GM12878 (cell line): ENCODE results near the gene RNU6-9. TPM values are rescaled to one million over a fixed set of nuclear protein-coding genes. Genes with fewer than 3 reads are reported as not detected.

Experiments
- ATF2 ChIP-seq: IDR thresholded peaks from 2 replicates; pipeline ENCODE4 v1.6.1; 2012; ENCODE audit warnings: low read length, inconsistent platforms
- BHLHE40 ChIP-seq, 2 experiments: fragments of 450-650 bp in 1 of 2; IDR thresholded peaks; 2 replicates each; pipeline ENCODE4 v1.6.1; 2011 to 2017; ENCODE audit warnings: low read depth in 2 of 2, borderline replicate concordance in 1 of 2, improper control_type of control experiment in 1 of 2, low read length in 1 of 2, mild to moderate bottlenecking in 1 of 2
- BMI1 ChIP-seq: fragments of 450-650 bp; IDR thresholded peaks from 2 replicates; pipeline ENCODE4 v1.6.1; 2016; ENCODE audit warnings: mild to moderate bottlenecking, moderate library complexity, borderline replicate concordance
- BRCA1 ChIP-seq: IDR thresholded peaks from 2 replicates; pipeline ENCODE4 v1.6.1; 2011; ENCODE audit warnings: low read depth, low read length, improper control_type of control experiment
- CEBPZ ChIP-seq: fragments of 150-350 bp; IDR thresholded peaks from 2 replicates; pipeline ENCODE4 v1.6.1; 2016; ENCODE audit warnings: low read depth, low read length
- GABPA ChIP-seq: IDR thresholded peaks from 2 replicates; pipeline ENCODE4 v1.6.1; 2014; ENCODE audit warnings: antibody characterized with exemption, low read depth, mild to moderate bottlenecking, inconsistent platforms
- JUND ChIP-seq: IDR thresholded peaks from 2 replicates; pipeline ENCODE4 v1.6.1; 2012; ENCODE audit warnings: low read depth, mild to moderate bottlenecking, low read length, improper control_type of control experiment, moderate library complexity
- MYC ChIP-seq: IDR thresholded peaks from 2 replicates; pipeline ENCODE4 v1.6.1; 2011; ENCODE audit warnings: mild to moderate bottlenecking, low read length, moderate library complexity, inconsistent platforms; ENCODE audit not compliant: insufficient read depth, insufficient replicate concordance, insufficient read length, severe bottlenecking
- PAX8 ChIP-seq: fragments of 450-650 bp; IDR thresholded peaks from 2 replicates; pipeline ENCODE4 v1.6.1; 2017; ENCODE audit warnings: mild to moderate bottlenecking, moderate library complexity
- PKNOX1 ChIP-seq: fragments of 450-650 bp; IDR thresholded peaks from 2 replicates; pipeline ENCODE4 v1.6.1; 2016; ENCODE audit warnings: mild to moderate bottlenecking
- PML ChIP-seq: IDR thresholded peaks from 2 replicates; pipeline ENCODE4 v1.6.1; 2012; ENCODE audit warnings: low read length, inconsistent platforms
- POLR2A ChIP-seq: IDR thresholded peaks from 2 replicates; pipeline ENCODE4 v1.6.1; 2011; ENCODE audit warnings: low read depth, mild to moderate bottlenecking, low read length
- POLR2AphosphoS5 ChIP-seq: IDR thresholded peaks from 2 replicates; pipeline ENCODE4 v1.6.1; 2011; ENCODE audit warnings: mild to moderate bottlenecking, low read length, inconsistent platforms
- RAD21 ChIP-seq: IDR thresholded peaks from 2 replicates; pipeline ENCODE4 v1.6.1; 2011; ENCODE audit warnings: mild to moderate bottlenecking, low read depth, low read length, moderate library complexity; ENCODE audit not compliant: insufficient read depth
- RB1 ChIP-seq: fragments of 450-650 bp; formaldehyde crosslinking; IDR thresholded peaks from 2 replicates; pipeline ENCODE4 v1.6.1; 2017; ENCODE audit warnings: mild to moderate bottlenecking, borderline replicate concordance
- RFX5 ChIP-seq: IDR thresholded peaks from 2 replicates; pipeline ENCODE4 v1.6.1; 2011; ENCODE audit warnings: low read depth, low read length, improper control_type of control experiment
- SMARCA5 ChIP-seq: fragments of 450-650 bp; IDR thresholded peaks from 2 replicates; pipeline ENCODE4 v1.6.1; 2017; ENCODE audit warnings: mild to moderate bottlenecking
- SREBF2 ChIP-seq: IDR thresholded peaks from 2 replicates; pipeline ENCODE4 v1.6.1; 2012; ENCODE audit warnings: mild to moderate bottlenecking, low read length
- ZBTB40 ChIP-seq: fragments of 450-650 bp; IDR thresholded peaks from 2 replicates; pipeline ENCODE4 v1.6.1; 2016; ENCODE audit warnings: mild to moderate bottlenecking, moderate library complexity, borderline replicate concordance
- ZNF217 ChIP-seq: fragments of 450-650 bp; IDR thresholded peaks from 2 replicates; pipeline ENCODE4 v1.6.1; 2017; ENCODE audit warnings: antibody characterized with exemption, mild to moderate bottlenecking
- ZNF24 ChIP-seq: fragments of 450-650 bp; IDR thresholded peaks from 2 replicates; pipeline ENCODE4 v1.6.1; 2017; ENCODE audit warnings: antibody characterized with exemption, mild to moderate bottlenecking
- ZNF622 ChIP-seq: fragments of 450-650 bp; IDR thresholded peaks from 2 replicates; pipeline ENCODE4 v1.6.1; 2017; ENCODE audit warnings: mild to moderate bottlenecking, inconsistent platforms
- polyA plus RNA-seq, 11 experiments: library from polyadenylated mRNA; depleted of rRNA in 4 of 11; unstranded in 6 of 11; stranded (reverse) in 5 of 11; fragments of >200 nt; fragmentation: Nextera tagmentation in 4 of 11; fragmentation: Illumina TruSeq in 1 of 11; extraction: Ambion mirVana in 4 of 11; extraction: Trizol in 1 of 11; gene quantifications; 1 replicate in 1 of 11; 2 replicates in 10 of 11; pipeline versions ENCODE4 v1.2.1 to v1.2.3, GENCODE V29; 2011 to 2016; ENCODE audit warnings: inconsistent platforms in 2 of 11, missing spikeins in 2 of 11, low read depth in 1 of 11
- total RNA-seq, 4 experiments: library from RNA; depleted of rRNA in 3 of 4; stranded (reverse); fragments of >200 nt in 3 of 4; fragmentation: Illumina TruSeq in 1 of 4; extraction: Trizol in 1 of 4; gene quantifications; 2 replicates each; pipeline versions ENCODE4 v1.2.1 to v1.2.3, GENCODE V29; 2013 to 2021

The RNU6-9 gene
- total and polyA plus RNA-seq, 10 of the 15 experiments (the other 5 are each of a cell fraction or from before 2014, with no cell fraction given) = not detected

GRCh38 chr19:925087-925525 is 31.8 kb downstream of the RNU6-9 start (continued):
- TF ChIP-seq ZBTB40 (no peak), ATF2 (no peak), BMI1 (no peak), ZNF24 (no peak), BHLHE40 (IDR thresholded peaks at IDR 0.05; ENCODE audit: borderline replicate concordance in 1 of 2, low read depth in 2 of 2, low read length in 1 of 2) (peak; percentile 9 to 67; a peak in 2 of 4 replicates), ZNF217 (peak; percentile 85), RB1 (no peak), JUND (peak; percentile 25; the same call in 1 of the 2 replicates), POLR2A (peak; percentile 63), MYC (peak; percentile 74), ZNF622 (no peak), GABPA (no peak), SREBF2 (no peak), PAX8 (no peak), RAD21 (no peak), RFX5 (no peak), BRCA1 (no peak), PKNOX1 (no peak), PML (no peak), SMARCA5 (peak; percentile 99), CEBPZ (no peak), POLR2AphosphoS5 (no peak; the same call in 1 of the 2 replicates)
